ENCODE results near the gene USB1. TPM values are rescaled to one million over a fixed set of nuclear protein-coding genes. Genes with fewer than 3 reads are reported as not detected.
"Not testable (repeated sequence)": the region's sequence is repeated elsewhere in the genome, so short reads cannot be mapped to it uniquely, and the experiment has no call there.

Gene USB1
- polyA plus RNA-seq, 10 donors = 11.7 to 16.7 (median 14.7) TPM

GRCh38 chr16:57967916-57968315 lies 33.3 kb upstream of the USB1 start:
- DNase-seq = no peak

- no peak for DNase-seq
These were observed 31.6 kb upstream of the USB1 start for GRCh38 chr16:57969451-57970123.

GRCh38 chr16:57970319-57970718 lies 30.9 kb upstream of the USB1 start:
- DNase-seq = no peak

- DNase-seq = no peak
These were observed 30.2 kb upstream of the USB1 start, which contains the start of gene CNGB1 for GRCh38 chr16:57970970-57971369. CNGB1 (minus strand) TSS chr16:57971128; CDS start chr16:57967286, 3,842 bp downstream.

GRCh38 chr16:57971848-57972247 lies 29.4 kb upstream of the USB1 start:
- DNase-seq = no peak

- no peak for DNase-seq
These were observed 28.9 kb upstream of the USB1 start for GRCh38 chr16:57972306-57972705.

- DNase-seq = no peak
These were observed 24.8 kb upstream of the USB1 start for GRCh38 chr16:57976331-57976796.

- DNase-seq = no peak
These were observed 23.7 kb upstream of the USB1 start for GRCh38 chr16:57977418-57978069.

- not testable (repeated sequence) for DNase-seq
These were observed 23.1 kb upstream of the USB1 start for GRCh38 chr16:57978070-57978465.

- DNase-seq = no peak
These were observed 22.1 kb upstream of the USB1 start for GRCh38 chr16:57979006-57979585.

- DNase-seq = no peak
These were observed 19.6 kb upstream of the USB1 start for GRCh38 chr16:57981636-57982035.

GRCh38 chr16:57982385-57982784 lies 18.8 kb upstream of the USB1 start:
- DNase-seq = no peak

- peak; percentile 48 to 78 (median 66) for DNase-seq
These were observed 16.6 kb upstream of the USB1 start for GRCh38 chr16:57984443-57985203.

GRCh38 chr16:57985204-57986181 lies 15.7 kb upstream of the USB1 start:
- peak in 2 of 3 donors; percentile 6 to 45 for DNase-seq

GRCh38 chr16:57986196-57986595 lies 15.0 kb upstream of the USB1 start:
- no peak for DNase-seq

- DNase-seq = no peak
These were observed 13.6 kb upstream of the USB1 start for GRCh38 chr16:57987441-57988177.

GRCh38 chr16:57988929-57989328 lies 12.3 kb upstream of the USB1 start:
- DNase-seq = no peak

- DNase-seq = no peak
These were observed 9.6 kb upstream of the USB1 start for GRCh38 chr16:57991551-57992059.

GRCh38 chr16:57992084-57992483 lies 9.1 kb upstream of the USB1 start:
- no peak for DNase-seq

GRCh38 chr16:57993438-57993837 lies 7.8 kb upstream of the USB1 start:
- DNase-seq = no peak

Measured in muscle of back (tissue), 11 donors.